ENCODE measurements around the gene MYO3B. TPM values are rescaled to one million over a fixed set of nuclear protein-coding genes. Genes with fewer than 3 reads are reported as not detected.
"Not testable (repeated sequence)": the region's sequence is repeated elsewhere in the genome, so short reads cannot be mapped to it uniquely, and the experiment has no call there.

Gene MYO3B
- polyA plus RNA-seq, 1 experiment, result 0.10 TPM

- ChIA-PET CTCF (no interaction called here), POLR2A (no interaction called here)
- H3K4me3 ChIP-seq (ENCODE audit: low read depth, low read length), result no peak overlapping the region
- no peaks in the 10 kb centered on the region for H3K27me3 ChIP-seq (ENCODE audit: control insufficient read depth, insufficient read depth, low read length)
- no peaks in the 10 kb centered on the region for H3K9me3 ChIP-seq (ENCODE audit: control insufficient read depth, insufficient read depth, low read length)
- no peak for TF ChIP-seq CTCF (IDR thresholded peaks at IDR 0.05; ENCODE audit: low read depth, low read length)
- no peak overlapping the region for H3K27ac ChIP-seq (ENCODE audit: low read depth, low read length)
- DNase-seq (ENCODE audit: low read depth, low spot score), result no peak
Observed at GRCh38 chr2:170207901-170208300, 30.0 kb downstream of the MYO3B start.

GRCh38 chr2:170208967-170209366 is 31.0 kb downstream of the MYO3B start:
- CTCF ChIA-PET, result interaction anchor here (0.9 kb wide), 1 partner anchor 28 kb away, joined by 3 read pairs; no protein-coding TSS in a partner anchor

DNA sequence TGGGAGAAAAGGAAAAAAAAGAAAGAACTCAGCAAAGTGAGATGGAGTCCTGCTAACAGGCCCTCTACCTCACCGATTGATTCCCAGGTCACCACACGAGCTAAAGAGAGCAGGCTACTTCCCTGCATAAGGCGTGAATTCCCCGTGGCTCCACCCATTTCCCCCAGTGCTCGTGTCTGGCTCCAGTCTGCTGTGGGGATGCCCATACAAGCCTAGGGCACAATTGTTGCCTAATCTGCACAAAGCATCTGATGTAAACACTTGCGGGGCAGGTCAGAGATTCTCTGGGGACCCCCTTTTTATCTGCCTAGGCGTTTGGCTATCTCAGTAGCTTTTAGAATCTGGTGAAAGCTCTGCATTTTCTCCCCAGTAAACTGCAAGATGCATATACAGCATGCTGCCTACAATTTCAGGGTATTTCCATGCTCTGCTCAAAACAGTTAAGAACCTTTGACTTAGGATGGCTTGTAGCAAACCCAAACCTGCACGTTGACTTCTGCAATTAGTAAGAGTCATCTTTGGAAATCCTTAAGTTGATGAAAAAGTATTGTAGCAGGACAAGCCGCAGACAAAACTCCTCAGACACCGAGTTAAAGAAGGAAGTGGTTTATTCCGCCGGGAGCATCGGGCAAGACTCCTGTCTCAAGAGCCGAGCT is 34.8 kb downstream of the MYO3B start:
- ChIA-PET POLR2A (no interaction called here), CTCF (interaction anchor here (0.7 kb wide), 1 partner anchor 149 kb away, joined by 5 read pairs; no protein-coding TSS in a partner anchor)
- DNase-seq (ENCODE audit: low read depth, low spot score), result no peak
- Histone ChIP-seq H3K27me3 (ENCODE audit: control insufficient read depth, insufficient read depth, low read length) (no peaks in the 10 kb centered on the region), H3K4me3 (ENCODE audit: low read depth, low read length) (no peak overlapping the region), H3K9me3 (ENCODE audit: control insufficient read depth, insufficient read depth, low read length) (no peaks in the 10 kb centered on the region), H3K27ac (ENCODE audit: low read depth, low read length) (no peak overlapping the region)
- TF ChIP-seq CTCF (IDR thresholded peaks at IDR 0.05; ENCODE audit: low read depth, low read length), result no peak

More at GRCh38 chr2:170208967-170209366, 31.0 kb downstream of the MYO3B start:
- no peak for TF ChIP-seq CTCF (IDR thresholded peaks at IDR 0.05; ENCODE audit: low read depth, low read length)
- DNase-seq (ENCODE audit: low read depth, low spot score), result no peak
- H3K27me3 ChIP-seq (ENCODE audit: control insufficient read depth, insufficient read depth, low read length), result no peaks in the 10 kb centered on the region
- no peak overlapping the region for H3K27ac ChIP-seq (ENCODE audit: low read depth, low read length)
- POLR2A ChIA-PET, result no interaction called here
- H3K9me3 ChIP-seq (ENCODE audit: control insufficient read depth, insufficient read depth, low read length), result no peaks in the 10 kb centered on the region
- no peak overlapping the region for H3K4me3 ChIP-seq (ENCODE audit: low read depth, low read length)

DNA sequence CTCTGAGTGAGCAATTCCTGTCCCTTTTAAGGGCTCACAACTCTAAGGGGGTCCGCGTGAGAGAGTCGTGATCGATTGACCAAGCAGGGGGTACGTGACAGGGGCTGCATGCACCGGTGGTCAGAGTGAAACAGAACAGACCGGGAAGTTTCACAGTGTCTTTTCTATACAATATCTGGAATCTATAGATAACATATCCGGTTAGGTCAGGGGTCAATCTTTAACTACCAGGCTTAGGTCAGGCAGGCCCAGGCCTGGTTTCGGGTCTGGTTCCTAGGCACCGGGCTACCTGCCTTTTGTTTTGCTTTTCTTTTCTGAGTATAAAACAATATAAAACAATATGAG is 35.3 kb downstream of the MYO3B start:
- CTCF ChIA-PET; H3K9me3 ChIP-seq (ENCODE audit: control insufficient read depth, insufficient read depth, low read length); H3K27me3 ChIP-seq (ENCODE audit: control insufficient read depth, insufficient read depth, low read length); H3K27ac ChIP-seq (ENCODE audit: low read depth, low read length); H3K4me3 ChIP-seq (ENCODE audit: low read depth, low read length); POLR2A ChIA-PET; DNase-seq (ENCODE audit: low read depth, low spot score): not testable (repeated sequence)

DNA sequence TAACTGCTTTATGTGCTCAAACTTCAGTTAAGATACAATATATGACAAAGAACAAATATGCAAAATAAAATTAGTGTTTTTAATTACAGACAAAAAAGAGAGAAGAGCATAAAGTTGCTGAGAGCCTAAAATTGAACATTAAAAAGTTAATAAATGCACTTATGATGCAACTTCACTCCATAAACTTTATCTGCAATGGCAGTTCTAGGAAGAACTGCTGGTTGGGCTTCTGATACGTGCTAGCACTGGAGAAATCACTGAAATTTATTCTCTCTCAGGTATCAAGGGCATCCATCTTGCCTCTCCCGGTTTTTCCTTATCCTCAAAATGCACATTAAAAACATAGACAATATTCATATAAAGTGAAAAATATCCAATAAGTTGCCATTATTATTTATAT is 35.7 kb downstream of the MYO3B start:
- no peak for TF ChIP-seq CTCF (IDR thresholded peaks at IDR 0.05; ENCODE audit: low read depth, low read length)
- H3K4me3 ChIP-seq (ENCODE audit: low read depth, low read length), result no peak overlapping the region
- CTCF ChIA-PET, result no interaction called here

More for the DNA sequence above, 35.7 kb downstream of the MYO3B start:
- Histone ChIP-seq H3K27ac (ENCODE audit: low read depth, low read length) (no peak overlapping the region), H3K9me3 (ENCODE audit: control insufficient read depth, insufficient read depth, low read length) (no peaks in the 10 kb centered on the region), H3K27me3 (ENCODE audit: control insufficient read depth, insufficient read depth, low read length) (no peaks in the 10 kb centered on the region)
- POLR2A ChIA-PET, result no interaction called here
- DNase-seq (ENCODE audit: low read depth, low spot score), result no peak
